Neutrophil (primary cell): ENCODE measurements around the gene TRIM27.

Source experiments
- H3K27ac ChIP-seq: fragments of 200-600 bp; sonication (generic); 2 replicates; pipeline ENCODE4 v1.5.1; 2016; ENCODE audit warnings: mild to moderate bottlenecking, moderate library complexity
- H3K27me3 ChIP-seq: fragments of 200-600 bp; sonication (generic); 2 replicates; pipeline ENCODE4 v1.6.0; 2016; ENCODE audit warnings: mild to moderate bottlenecking
- H3K36me3 ChIP-seq: fragments of 200-600 bp; sonication (generic); 2 replicates; pipeline ENCODE4 v1.5.1; 2017
- H3K4me1 ChIP-seq, 2 experiments: fragments of 200-600 bp in 1 of 2; sonication (generic) in 1 of 2; 1 replicate in 1 of 2; 2 replicates in 1 of 2; pipeline versions ENCODE4 v1.5.1 to v1.6.1; 2013 to 2016; ENCODE audit warnings: low read depth in 1 of 2, low read length in 1 of 2, mild to moderate bottlenecking in 1 of 2, moderate library complexity in 1 of 2; ENCODE audit not compliant: control insufficient read depth in 1 of 2, insufficient read depth in 1 of 2
- H3K4me3 ChIP-seq, 2 experiments: fragments of 200-600 bp in 1 of 2; sonication (generic) in 1 of 2; 1 replicate in 1 of 2; 2 replicates in 1 of 2; pipeline ENCODE4 v1.5.1; 2013 to 2016; ENCODE audit warnings: low read depth in 1 of 2, low read length in 1 of 2, mild to moderate bottlenecking in 1 of 2, moderate library complexity in 1 of 2
- H3K9me3 ChIP-seq: fragments of 200-600 bp; sonication (generic); 2 replicates; pipeline ENCODE4 v1.5.1; 2016
- CTCF ChIP-seq: fragments of 200-600 bp; sonication (generic); IDR thresholded peaks from 2 replicates; pipeline ENCODE4 v1.5.1; 2016; ENCODE audit warnings: antibody characterized with exemption

TRIM27 gene

GRCh38 chr6:28922004-28922820, 1.6 kb downstream of the TRIM27 start:
- Histone ChIP-seq H3K27ac (peak overlapping the region; percentile 99), H3K36me3 (peaks cover 33% of the 10 kb centered on the region), H3K9me3 (no peaks in the 10 kb centered on the region), H3K27me3 (no peaks in the 10 kb centered on the region), H3K4me3 (peak overlapping the region; percentile 91 to 92), H3K4me1 (peaks cover 56 to 61% of the 10 kb centered on the region in 2 experiments)
- TF ChIP-seq CTCF, result no peak

- Histone ChIP-seq H3K27ac (peak overlapping the region; percentile 76), H3K36me3 (peaks cover 41% of the 10 kb centered on the region), H3K27me3 (no peaks in the 10 kb centered on the region), H3K4me3 (no peak overlapping the region), H3K9me3 (no peaks in the 10 kb centered on the region), H3K4me1 (peaks cover 67 to 70% of the 10 kb centered on the region in 2 experiments)
- TF ChIP-seq CTCF, result no peak
These were observed 3.5 kb downstream of the TRIM27 start for GRCh38 chr6:28920281-28920680.

- Histone ChIP-seq H3K27ac (no peak overlapping the region), H3K4me3 (no peak overlapping the region), H3K36me3 (peaks cover 63% of the 10 kb centered on the region), H3K9me3 (no peaks in the 10 kb centered on the region), H3K4me1 (peaks cover 39 to 45% of the 10 kb centered on the region in 2 experiments), H3K27me3 (no peaks in the 10 kb centered on the region)
- TF ChIP-seq CTCF, result no peak
These were observed 8.8 kb downstream of the TRIM27 start for GRCh38 chr6:28914941-28915340.

GRCh38 chr6:28910901-28911690, 12.7 kb downstream of the TRIM27 start:
- Histone ChIP-seq H3K4me3 (no peak overlapping the region), H3K36me3 (peaks cover 72% of the 10 kb centered on the region), H3K9me3 (no peaks in the 10 kb centered on the region), H3K27ac (peak overlapping the region; percentile 45), H3K27me3 (no peaks in the 10 kb centered on the region), H3K4me1 (peaks cover 27 to 29% of the 10 kb centered on the region in 2 experiments)
- no peak for TF ChIP-seq CTCF

- Histone ChIP-seq H3K27ac (peak overlapping the region; percentile 85), H3K9me3 (no peaks in the 10 kb centered on the region), H3K4me3 (peak overlapping the region in 1 of 2 experiments; percentile 8), H3K36me3 (peaks cover 73% of the 10 kb centered on the region), H3K27me3 (no peaks in the 10 kb centered on the region), H3K4me1 (peaks cover 33 to 38% of the 10 kb centered on the region in 2 experiments)
- TF ChIP-seq CTCF, result no peak
These were observed 16.4 kb downstream of the TRIM27 start for GRCh38 chr6:28907394-28907793.
